T47D (cell line): ENCODE data around the gene MSMP.

Experiments used
- DNase-seq, 2 experiments: peaks; one replicate each; pipeline versions ENCODE4 v3.0.0 to v3.0.0-alpha.2; 2011 to 2012; ENCODE audit warnings: low read depth in 1 of 2, low spot score in 1 of 2
- JUND ChIP-seq: IDR thresholded peaks from 2 replicates; pipeline ENCODE4 v1.6.1; 2012; ENCODE audit warnings: low read depth
- in situ Hi-C: cut with HindIII; loops from 2 replicates; pipeline ENCODE4 v1.10.0; 2016; ENCODE audit warnings: low sequenced_read_pairs, low pct_unique_long_range_greater_than_20kb

The MSMP gene

GRCh38 chr9:35705836-35706430, 48.1 kb downstream of the MSMP start:
- TF ChIP-seq JUND: no peak
- DNase-seq: no peak
- in situ Hi-C loops: no loop called here

- no peak for TF ChIP-seq JUND
- no peak for DNase-seq
- in situ Hi-C loops: no loop called here
Measured at GRCh38 chr9:35705372-35705771, 48.7 kb downstream of the MSMP start.

DNA sequence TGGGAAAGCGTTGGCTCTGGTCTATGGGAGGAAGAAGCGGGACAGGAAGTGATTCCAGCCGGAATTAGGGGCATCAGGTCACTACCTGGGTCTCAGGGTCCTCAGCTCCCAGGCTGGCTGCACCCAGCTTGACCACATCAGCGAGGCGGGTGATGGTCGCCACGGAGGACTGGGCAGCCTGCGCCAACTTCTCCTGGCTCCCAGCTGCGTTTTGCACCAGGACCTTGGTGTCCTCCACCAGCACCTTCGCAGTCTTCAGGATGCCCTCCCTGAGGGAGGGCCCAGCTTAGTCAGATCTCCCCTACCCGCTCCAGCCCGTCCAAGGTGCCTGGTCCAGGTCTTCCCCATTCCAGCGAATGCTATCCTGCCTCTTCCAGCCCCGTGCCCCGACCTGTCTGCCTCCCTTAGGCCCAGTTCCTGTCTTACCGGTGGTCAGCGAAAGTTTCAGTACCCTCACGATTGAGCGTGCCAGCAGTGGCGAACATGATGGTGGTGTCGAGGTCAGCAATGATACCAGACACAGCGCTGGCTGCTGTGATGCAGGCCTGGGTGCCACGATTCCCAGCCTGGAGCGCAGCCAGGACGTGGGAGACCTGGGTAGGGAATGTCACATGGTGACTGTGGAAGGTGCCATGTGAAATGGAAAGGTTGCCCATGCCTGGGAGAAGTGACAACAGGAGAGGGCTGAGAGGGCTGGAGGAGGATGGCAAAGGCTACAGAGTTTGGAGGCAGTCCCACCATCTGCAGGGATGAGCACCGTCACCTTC, 50.0 kb downstream of the MSMP start:
- no peak for DNase-seq
- no peak for TF ChIP-seq JUND
- in situ Hi-C loops: no loop called here
